ENCODE results near the gene TSPAN33.

DNA sequence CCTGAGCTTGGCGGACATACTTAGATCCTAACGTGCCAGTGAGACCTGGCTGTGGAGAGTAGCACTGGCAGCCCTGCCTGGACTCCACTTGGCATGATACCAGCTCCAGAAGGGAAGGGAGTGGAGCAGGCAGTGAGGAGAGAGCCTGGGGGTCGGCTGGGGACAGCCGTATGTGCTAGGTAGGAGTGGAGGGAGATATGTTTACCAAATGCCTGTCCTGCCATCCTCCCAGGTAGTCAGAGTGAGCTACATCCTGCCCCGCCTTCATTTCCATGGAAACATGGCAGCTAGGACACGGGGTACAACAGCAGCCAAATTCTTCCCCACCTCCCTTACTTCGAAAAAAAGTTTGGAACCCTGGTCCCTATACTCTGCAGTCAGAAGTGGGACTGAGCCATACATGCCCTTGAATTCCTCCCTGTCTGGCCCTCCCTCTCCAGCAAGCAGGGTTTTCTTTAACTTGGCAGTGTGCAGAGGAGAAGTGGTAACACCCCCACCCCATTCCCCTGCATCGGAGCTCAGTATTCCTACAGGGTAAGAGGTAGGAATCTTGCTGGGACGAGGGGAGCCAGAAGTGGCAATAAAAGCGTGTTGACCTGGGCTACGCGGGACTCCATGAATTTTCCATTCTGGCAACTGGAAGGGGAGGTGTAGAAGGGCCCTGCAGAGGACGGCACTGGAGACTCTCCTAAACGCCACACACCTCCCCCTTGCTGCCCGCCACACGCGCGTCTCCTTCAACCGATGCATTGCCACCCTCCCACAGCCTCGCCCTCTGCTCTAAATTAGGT, 23.9 kb downstream of the TSPAN33 start:
- TF ChIP-seq POLR2AphosphoS5 (IDR thresholded peaks at IDR 0.05; ENCODE audit: low read depth, low read length) (no peak), TAF1 (IDR thresholded peaks at IDR 0.05; ENCODE audit: low read depth, low read length) (no peak), POLR2A (IDR thresholded peaks at IDR 0.05; ENCODE audit: low read depth, low read length) (0 out of 2 replicates have a peak, but pooled peaks have one; percentile 4), SPI1 (IDR thresholded peaks at IDR 0.05; ENCODE audit: low read depth, low read length) (no peak), POU2F2 (IDR thresholded peaks at IDR 0.05; ENCODE audit: low read depth, low read length) (no peak)

Data from GM12891 (cell line).